SK-N-SH (cell line): ENCODE results near the gene ATP6V0E2. TPM values are rescaled to one million over a fixed set of nuclear protein-coding genes. Genes with fewer than 3 reads are reported as not detected.

Source experiments
- CTCF ChIA-PET: fragments of 300-600, 350-600 bp; formaldehyde crosslinking; extraction: SDS; loops from one replicate; lab custom pipeline; 2021; lab: Yijun Ruan, JAX
- POLR2A ChIA-PET: fragments of 350-600 bp; sonication (Branson Sonifier 250); formaldehyde crosslinking; extraction: SDS; loops from one replicate; lab custom pipeline; 2020; ENCODE audit warnings: antibody characterized with exemption, inconsistent platforms; lab: Yijun Ruan, JAX
- DNase-seq: peaks from one replicate; pipeline ENCODE4 v3.0.0; 2012
- H2AFZ ChIP-seq: fragments of 200-600 bp; sonication (generic); 2 replicates; pipeline ENCODE4 v1.8.1; 2016; ENCODE audit warnings: antibody characterized with exemption, mild to moderate bottlenecking, low read depth
- H3F3A ChIP-seq: fragments of 200-600 bp; sonication (generic); replicated peaks from 2 replicates; pipeline ENCODE3; 2016; ENCODE audit warnings: antibody characterized with exemption, mild to moderate bottlenecking; ENCODE audit not compliant: insufficient read depth
- H3K27ac ChIP-seq, 2 experiments: fragments of 200-500 bp in 1 of 2; fragments of 200-600 bp in 1 of 2; sonication (Bioruptor generic) in 1 of 2; sonication (generic), shearing (Covaris generic) in 1 of 2; 2 replicates each; pipeline versions ENCODE4 v1.5.1 to v1.6.1; 2014 to 2016; ENCODE audit warnings: low read depth in 2 of 2, inconsistent platforms in 1 of 2, low read length in 1 of 2, mild to moderate bottlenecking in 1 of 2, mixed read lengths in 1 of 2
- H3K27me3 ChIP-seq: fragments of 200-600 bp; sonication (generic), shearing (Covaris generic); 2 replicates; pipeline ENCODE4 v1.6.1; 2016; ENCODE audit warnings: mixed run types; ENCODE audit not compliant: insufficient read depth
- H3K36me3 ChIP-seq, 2 experiments: fragments of 200-500 bp in 1 of 2; fragments of 200-600 bp in 1 of 2; sonication (Bioruptor generic) in 1 of 2; sonication (generic) in 1 of 2; replicated peaks in 1 of 2; 2 replicates each; pipeline versions ENCODE3 to v1.5.1; 2014 to 2016; ENCODE audit warnings: low read length in 1 of 2, mild to moderate bottlenecking in 1 of 2; ENCODE audit not compliant: insufficient read depth in 2 of 2, control insufficient read depth in 1 of 2
- H3K4me1 ChIP-seq, 2 experiments: fragments of 200-500 bp in 1 of 2; fragments of 200-600 bp in 1 of 2; sonication (Bioruptor generic) in 1 of 2; sonication (generic), shearing (Covaris generic) in 1 of 2; 2 replicates each; pipeline versions ENCODE4 v1.5.1 to v1.6.1; 2014 to 2016; ENCODE audit warnings: low read depth in 1 of 2, low read length in 1 of 2, mixed run types in 1 of 2; ENCODE audit not compliant: insufficient read depth in 2 of 2, control insufficient read depth in 1 of 2
- H3K4me2 ChIP-seq: fragments of 200-600 bp; sonication (generic), shearing (Covaris generic); 2 replicates; pipeline ENCODE4 v1.6.1; 2017; ENCODE audit warnings: mixed run types
- H3K4me3 ChIP-seq, 2 experiments: fragments of 200-500 bp in 1 of 2; fragments of 200-600 bp in 1 of 2; sonication (Bioruptor generic) in 1 of 2; sonication (generic), shearing (Covaris generic) in 1 of 2; 2 replicates each; pipeline versions ENCODE4 v1.5.1 to v1.8.1; 2014 to 2016; ENCODE audit warnings: low read depth in 2 of 2, inconsistent platforms in 1 of 2, low read length in 1 of 2, mild to moderate bottlenecking in 1 of 2, mixed read lengths in 1 of 2, moderate library complexity in 1 of 2
- H3K79me2 ChIP-seq: fragments of 200-600 bp; sonication (generic); 2 replicates; pipeline ENCODE4 v1.8.1; 2017; ENCODE audit warnings: mild to moderate bottlenecking; ENCODE audit not compliant: insufficient read depth
- H3K9ac ChIP-seq: fragments of 200-600 bp; sonication (generic); 2 replicates; pipeline ENCODE4 v1.6.1; 2017; ENCODE audit warnings: mixed run types
- H3K9me2 ChIP-seq: fragments of 200-600 bp; sonication (generic); 2 replicates; pipeline ENCODE4 v1.6.1; 2017; ENCODE audit warnings: mixed run types
- H3K9me3 ChIP-seq: fragments of 200-600 bp; sonication (generic); 2 replicates; pipeline ENCODE4 v1.6.1; 2017; ENCODE audit warnings: mixed run types, mild to moderate bottlenecking, moderate library complexity
- H4K20me1 ChIP-seq: fragments of 200-600 bp; sonication (generic); 2 replicates; pipeline ENCODE4 v1.6.1; 2017; ENCODE audit warnings: mild to moderate bottlenecking, mixed run types; ENCODE audit not compliant: insufficient read depth
- CTCF ChIP-seq: fragments of 200-600 bp; sonication (generic); IDR thresholded peaks from 2 replicates; pipeline ENCODE4 v1.6.1; 2017; ENCODE audit warnings: antibody characterized with exemption, mild to moderate bottlenecking, moderate library complexity
- GABPA ChIP-seq: IDR thresholded peaks from 2 replicates; pipeline ENCODE4 v1.4.0; 2012; ENCODE audit warnings: low read depth, mild to moderate bottlenecking
- IRF3 ChIP-seq: fragments of 150-350 bp; IDR thresholded peaks from 2 replicates; pipeline ENCODE4 v1.6.1; 2016; ENCODE audit warnings: mild to moderate bottlenecking, low read depth, low read length
- JUND ChIP-seq: IDR thresholded peaks from 2 replicates; pipeline ENCODE4 v1.4.0; 2012
- MAX ChIP-seq: IDR thresholded peaks from 2 replicates; pipeline ENCODE4 v1.4.0; 2012; ENCODE audit warnings: low read depth
- NFIC ChIP-seq: IDR thresholded peaks from 2 replicates; pipeline ENCODE4 v1.4.0; 2012; ENCODE audit warnings: borderline replicate concordance
- PBX3 ChIP-seq: IDR thresholded peaks from 2 replicates; pipeline ENCODE4; 2012
- RAD21 ChIP-seq: IDR thresholded peaks from 2 replicates; pipeline ENCODE4 v1.6.1; 2012; ENCODE audit warnings: mild to moderate bottlenecking, low read length
- RCOR1 ChIP-seq: fragments of 150-350 bp; IDR thresholded peaks from 2 replicates; pipeline ENCODE4 v1.6.1; 2017; ENCODE audit warnings: antibody characterized with exemption, low read length
- REST ChIP-seq: IDR thresholded peaks from 2 replicates; pipeline ENCODE4 v1.6.1; 2012; ENCODE audit warnings: mild to moderate bottlenecking, low read depth, low read length, moderate library complexity
- RFX5 ChIP-seq: IDR thresholded peaks from 2 replicates; pipeline ENCODE4 v1.6.1; 2012; ENCODE audit warnings: mild to moderate bottlenecking, improper control_type of control experiment, low read length
- RXRA ChIP-seq: IDR thresholded peaks from 2 replicates; pipeline ENCODE4 v1.4.0; 2012; ENCODE audit warnings: low read depth, mild to moderate bottlenecking, borderline replicate concordance
- SIN3A ChIP-seq: IDR thresholded peaks from 2 replicates; pipeline ENCODE4 v1.6.1; 2012; ENCODE audit warnings: low read depth, mild to moderate bottlenecking, low read length, moderate library complexity, borderline replicate concordance
- SMC3 ChIP-seq: IDR thresholded peaks from 2 replicates; pipeline ENCODE4 v1.6.1; 2012; ENCODE audit warnings: low read depth, low read length, improper control_type of control experiment
- TCF12 ChIP-seq: IDR thresholded peaks from 2 replicates; pipeline ENCODE4 v1.4.0; 2012
- TEAD4 ChIP-seq: IDR thresholded peaks from 2 replicates; pipeline ENCODE4 v1.4.0; 2012; ENCODE audit warnings: mild to moderate bottlenecking, borderline replicate concordance; ENCODE audit not compliant: insufficient read depth
- USF2 ChIP-seq: fragments of 150-350 bp; IDR thresholded peaks from 2 replicates; pipeline ENCODE4 v1.6.1; 2017; ENCODE audit warnings: antibody characterized with exemption, low read length, low read depth, borderline replicate concordance
- WGBS: methylation state at CpG from one replicate; pipeline ENCODE4 v1.1.6; 2017; ENCODE audit warnings: low lambda C conversion rate; 5-methylcytosine and 5-hydroxymethylcytosine counted together
- polyA plus RNA-seq, 3 experiments: library from polyadenylated mRNA; depleted of rRNA; stranded (reverse); fragments of >200 nt; gene quantifications; 2 replicates each; pipeline ENCODE4 v1.2.3, GENCODE V29; 2012

ATP6V0E2 gene
- polyA plus RNA-seq, 1 of the 3 experiments (the other 2 are of a cell fraction), result 49.6 TPM

- no peaks in the 10 kb centered on the region for H3K9me3 ChIP-seq
Measured at GRCh38 chr7:149878523-149878921, 4.8 kb downstream of the ATP6V0E2 start.

GRCh38 chr7:149879271-149879743 is 5.5 kb downstream of the ATP6V0E2 start:
- Histone ChIP-seq H3K9ac (no peak overlapping the region), H3K36me3 (peaks cover 0 to 7% of the 10 kb centered on the region in 2 experiments), H4K20me1 (no peaks in the 10 kb centered on the region), H3K4me2 (no peak overlapping the region), H3F3A (no peaks in the 10 kb centered on the region), H2AFZ (no peak overlapping the region), H3K27ac (no peak overlapping the region), H3K4me3 (no peak overlapping the region), H3K4me1 (peaks cover 0 to 9% of the 10 kb centered on the region in 2 experiments; a peak in 2 of 4 replicates), H3K27me3 (no peaks in the 10 kb centered on the region), H3K9me3 (no peaks in the 10 kb centered on the region), H3K79me2 (no peaks in the 10 kb centered on the region), H3K9me2 (no peaks in the 10 kb centered on the region)
- no peak for DNase-seq
- ChIA-PET CTCF (interaction anchor here (0.7 to 1.5 kb wide), 2 partner anchors 28 to 72 kb away, joined by 3 read pairs; no protein-coding TSS in a partner anchor), POLR2A (interaction anchor here (1.5 kb wide), 1 partner anchor 9 kb away, joined by 3 read pairs; no protein-coding TSS in a partner anchor)
- 85% methylated on average over 13 of the region's 14 CpGs for WGBS
- TF ChIP-seq RFX5, result no peak
- TF ChIP-seq MAX, result no peak
- TF ChIP-seq RCOR1, result no peak
- no peak for TF ChIP-seq TEAD4
- TF ChIP-seq REST, result no peak
- no peak for TF ChIP-seq USF2
- no peak for TF ChIP-seq JUND
- no peak for TF ChIP-seq SIN3A
- TF ChIP-seq CTCF, result no peak
- no peak for TF ChIP-seq RXRA
- no peak for TF ChIP-seq IRF3
- TF ChIP-seq RAD21, result no peak
- TF ChIP-seq NFIC, result no peak
- no peak for TF ChIP-seq TCF12

More at GRCh38 chr7:149878523-149878921, 4.8 kb downstream of the ATP6V0E2 start:
- H4K20me1 ChIP-seq, result no peaks in the 10 kb centered on the region
- H3K27me3 ChIP-seq, result no peaks in the 10 kb centered on the region
- no peak overlapping the region for H3K9ac ChIP-seq
- TF ChIP-seq GABPA (no peak), SMC3 (no peak), PBX3 (no peak)
- H2AFZ ChIP-seq, result no peak overlapping the region
- H3K4me2 ChIP-seq, result no peak overlapping the region
- H3K4me1 ChIP-seq, result peaks cover 0 to 12% of the 10 kb centered on the region in 2 experiments; a peak in 2 of 4 replicates
- CTCF ChIA-PET, result no interaction called here
- H3K79me2 ChIP-seq, result no peaks in the 10 kb centered on the region
- H3K9me2 ChIP-seq, result no peaks in the 10 kb centered on the region
- no peak for DNase-seq
- POLR2A ChIA-PET, result no interaction called here
- H3K27ac ChIP-seq, result no peak overlapping the region
- no peaks in the 10 kb centered on the region for H3F3A ChIP-seq
- 95% methylated on average over 8 of the region's 13 CpGs for WGBS
- H3K4me3 ChIP-seq, result no peak overlapping the region
- peaks cover 0 to 7% of the 10 kb centered on the region in 2 experiments for H3K36me3 ChIP-seq
